NCI-H1092 (cell line): ENCODE data around the gene SP8.
"Not testable (repeated sequence)": the region's sequence is repeated elsewhere in the genome, so short reads cannot be mapped to it uniquely, and the experiment has no call there.

ENCODE experiments used
- DNase-seq: peaks from one replicate; lab custom pipeline; 2025; lab: John Stamatoyannopoulos, UW

Gene SP8

DNA sequence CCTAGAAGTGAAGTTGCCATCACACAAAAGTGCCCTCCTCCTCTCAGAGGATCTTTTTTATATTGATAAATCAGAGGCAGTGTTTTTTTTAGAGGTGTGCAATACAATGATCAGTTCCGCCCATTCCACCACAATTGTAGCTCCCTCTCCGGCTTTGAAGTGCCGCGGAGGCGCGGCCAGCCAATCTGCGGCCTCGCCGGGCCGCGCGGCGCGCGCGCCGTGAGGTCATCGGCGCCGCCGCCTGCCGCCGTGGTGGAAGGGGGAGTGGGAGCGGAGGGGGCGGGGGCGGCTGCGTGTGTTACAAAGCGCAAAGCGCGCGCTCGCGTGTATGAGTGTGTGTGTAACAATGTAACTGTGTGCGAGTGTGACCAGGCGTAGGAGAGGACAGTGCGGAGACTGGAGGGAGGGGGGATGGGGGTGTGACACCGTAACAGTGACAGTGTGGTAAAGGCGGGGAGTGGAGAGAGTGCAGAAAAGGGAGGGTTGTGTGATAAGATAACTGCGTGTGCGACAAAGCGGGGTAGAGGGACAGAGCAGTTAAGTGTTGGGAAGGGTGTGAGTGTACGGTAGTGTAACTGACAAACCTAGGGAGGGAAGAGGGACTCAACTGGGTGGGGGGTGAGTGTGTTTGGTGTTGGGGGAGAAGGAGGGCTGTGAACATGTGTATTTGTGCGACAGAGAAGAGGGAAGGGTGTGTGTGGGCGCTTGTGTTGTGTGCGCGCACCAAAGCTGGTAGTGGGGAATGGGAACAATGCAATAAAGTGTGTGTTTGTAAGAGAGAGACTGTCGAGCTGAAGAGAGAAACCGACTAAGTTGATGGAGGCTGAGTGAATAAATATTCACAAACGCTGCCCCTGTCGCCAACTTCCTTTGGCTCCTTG is at the start of gene SP8:
Gene SP8 (minus strand): TSS at position 108 of the 881 bp plus-strand sequence. CDS start 88 bp downstream, at position 20.
- DNase-seq, result peak; percentile 69

DNA sequence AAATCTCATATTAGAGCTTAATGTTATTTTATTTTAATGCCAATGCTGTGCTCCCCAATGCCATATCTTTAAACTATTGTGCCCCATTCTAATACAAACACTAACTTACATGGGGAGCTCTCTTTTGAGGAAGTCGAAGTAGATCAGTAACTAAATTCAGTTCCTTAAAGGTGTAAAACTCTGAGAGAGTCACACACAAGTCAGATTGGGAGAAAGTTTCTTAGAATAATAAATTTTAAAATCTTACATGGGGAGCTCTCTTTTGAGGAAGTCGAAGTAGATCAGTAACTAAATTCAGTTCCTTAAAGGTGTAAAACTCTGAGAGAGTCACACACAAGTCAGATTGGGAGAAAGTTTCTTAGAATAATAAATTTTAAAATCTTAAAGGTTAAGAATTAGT is 49.7 kb upstream of the SP8 start:
- not testable (repeated sequence) for DNase-seq

DNA sequence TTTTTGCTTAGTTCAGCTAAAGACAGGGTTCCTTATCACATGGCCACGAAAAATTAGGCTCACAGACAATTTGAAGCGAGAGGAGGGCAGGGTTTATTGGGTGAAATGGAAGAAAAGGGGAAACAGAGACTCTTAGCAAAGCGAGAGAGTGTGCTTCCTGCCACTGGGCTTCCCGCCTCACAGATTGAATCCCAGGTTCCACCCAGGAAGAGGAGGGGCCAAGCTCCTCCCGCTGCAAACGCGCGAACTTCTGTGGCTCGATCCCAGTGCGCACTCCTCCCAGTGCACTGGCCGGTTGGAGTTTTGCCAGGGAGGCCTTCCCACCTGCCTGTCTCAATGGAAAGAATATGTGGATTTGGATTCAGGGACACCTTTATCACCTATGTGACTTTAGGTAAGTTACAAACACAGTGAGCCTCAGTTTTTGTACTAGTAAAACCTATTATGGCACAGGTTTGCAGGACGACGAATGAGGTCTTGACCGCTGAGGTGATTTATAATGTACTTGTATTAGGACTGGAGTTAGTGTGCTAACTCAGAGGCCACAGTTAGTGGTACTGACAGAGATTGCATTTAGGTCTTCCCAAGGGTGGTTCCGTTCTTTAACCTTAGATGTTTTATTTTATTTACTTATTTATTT is 48.5 kb upstream of the SP8 start:
- no peak for DNase-seq

DNA sequence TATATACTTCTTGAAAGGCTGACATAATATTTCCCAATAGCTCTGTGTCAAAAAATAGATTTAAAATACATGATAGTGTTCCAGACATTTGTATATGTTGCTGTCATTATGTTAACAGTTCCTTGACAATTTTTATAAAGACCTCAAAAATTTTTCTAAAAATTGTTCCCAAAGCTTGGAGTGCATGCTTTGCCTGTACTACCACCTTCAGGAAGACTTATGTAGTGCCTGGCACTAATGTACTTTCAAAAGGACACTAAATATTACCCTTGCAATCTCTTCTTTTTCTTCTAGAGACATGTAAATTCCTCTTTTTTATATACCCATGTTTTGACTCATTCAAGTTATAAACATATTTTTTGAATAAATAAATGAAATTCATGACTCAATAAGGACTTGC is 48.0 kb upstream of the SP8 start:
- DNase-seq, result no peak

DNA sequence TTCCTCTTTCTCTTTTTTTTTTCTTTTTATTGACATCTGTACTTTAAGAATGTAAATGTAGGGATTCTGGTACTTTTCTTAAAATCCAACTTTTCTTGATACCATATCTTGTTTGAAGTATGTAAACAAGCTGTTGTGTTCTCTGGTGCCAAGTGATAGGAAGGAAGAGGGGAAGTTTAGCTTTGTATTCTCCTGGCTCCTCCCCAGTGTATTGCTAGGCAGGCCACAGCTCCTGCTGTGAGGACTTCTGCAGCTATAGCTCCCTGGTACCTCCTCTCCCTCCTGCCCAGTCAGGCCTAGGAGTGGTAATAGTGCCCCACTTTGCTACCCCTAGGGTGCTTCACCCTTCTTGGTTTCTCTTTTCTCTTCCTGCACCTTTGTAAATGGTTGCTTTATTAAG is 45.3 kb upstream of the SP8 start:
- no peak for DNase-seq

DNA sequence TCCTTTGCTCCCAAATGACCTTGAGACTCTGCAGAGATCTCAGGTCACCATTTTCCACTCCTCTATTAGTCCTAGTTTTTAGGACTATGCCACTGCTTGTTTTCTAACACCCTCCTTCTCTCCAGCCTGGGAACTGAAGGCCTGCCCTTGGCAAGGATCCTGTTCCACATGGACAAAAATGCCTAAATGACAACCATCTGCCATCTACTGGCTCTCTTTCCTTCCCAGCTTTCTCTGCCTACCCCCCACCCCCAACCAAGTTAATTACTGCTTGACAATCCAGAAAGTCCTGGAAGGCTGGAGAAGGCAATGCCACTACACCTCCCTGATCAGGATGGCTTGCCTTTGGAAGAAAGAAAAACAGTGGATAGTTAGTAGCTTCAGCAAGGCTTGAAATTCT is 44.8 kb upstream of the SP8 start:
- no peak for DNase-seq

DNA sequence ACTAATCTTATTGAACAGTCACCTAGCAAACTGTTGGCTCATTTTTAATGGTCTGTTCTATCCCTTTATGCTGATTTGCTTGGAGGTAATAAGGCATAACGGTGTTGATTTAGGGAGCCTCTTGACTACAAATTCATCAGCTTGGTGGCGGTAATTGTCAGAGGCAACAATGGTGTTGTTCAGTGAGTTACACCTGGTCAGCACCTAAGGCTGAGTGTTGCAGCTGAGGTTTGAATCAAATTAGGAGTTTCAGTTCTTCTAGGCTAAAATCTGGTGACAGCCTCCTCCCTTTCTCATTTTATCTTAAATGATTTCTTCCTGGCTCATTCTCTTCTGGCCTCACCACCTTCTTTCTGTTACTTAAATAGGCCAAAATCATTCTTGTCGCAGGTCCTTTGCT is 42.3 kb upstream of the SP8 start:
- peak; percentile 84 for DNase-seq

DNA sequence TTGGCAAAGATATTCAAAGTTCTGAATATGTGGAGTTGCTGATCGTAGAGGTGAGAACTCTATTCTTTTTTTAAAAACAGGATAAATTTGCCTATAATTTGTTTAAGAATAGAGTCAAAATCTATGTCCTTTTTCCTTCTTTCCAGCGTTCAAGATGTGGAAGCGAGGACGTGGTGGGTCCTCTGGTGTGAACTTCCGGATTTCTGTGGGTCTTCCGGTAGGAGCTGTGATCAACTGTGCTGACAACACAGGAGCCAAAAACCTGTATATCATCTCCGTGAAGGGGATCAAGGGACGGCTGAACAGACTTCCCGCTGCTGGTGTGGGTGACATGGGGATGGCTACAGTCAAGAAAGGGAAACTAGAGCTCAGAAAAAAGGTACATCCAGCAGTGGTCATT is 40.5 kb upstream of the SP8 start:
- no peak for DNase-seq

DNA sequence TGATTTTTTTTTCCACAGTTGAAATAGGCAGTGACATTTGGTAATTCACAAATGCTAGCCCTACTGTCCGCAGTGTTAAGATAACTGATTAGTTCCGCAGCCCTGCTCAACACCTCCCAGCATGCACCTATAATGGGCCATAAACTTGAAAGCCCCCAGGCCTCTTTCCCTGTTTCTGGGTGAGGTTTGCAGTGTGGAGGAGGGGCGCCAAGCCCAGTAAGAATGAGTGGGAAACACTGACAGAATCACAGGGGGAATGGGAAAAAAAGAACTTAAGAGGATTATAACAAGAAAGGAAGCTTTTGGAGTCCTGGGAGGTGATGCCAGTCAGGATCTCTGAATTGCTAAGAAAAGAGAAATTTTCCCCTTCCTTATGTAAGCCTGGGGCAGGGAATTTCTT is 39.6 kb upstream of the SP8 start:
- DNase-seq, result no peak

DNA sequence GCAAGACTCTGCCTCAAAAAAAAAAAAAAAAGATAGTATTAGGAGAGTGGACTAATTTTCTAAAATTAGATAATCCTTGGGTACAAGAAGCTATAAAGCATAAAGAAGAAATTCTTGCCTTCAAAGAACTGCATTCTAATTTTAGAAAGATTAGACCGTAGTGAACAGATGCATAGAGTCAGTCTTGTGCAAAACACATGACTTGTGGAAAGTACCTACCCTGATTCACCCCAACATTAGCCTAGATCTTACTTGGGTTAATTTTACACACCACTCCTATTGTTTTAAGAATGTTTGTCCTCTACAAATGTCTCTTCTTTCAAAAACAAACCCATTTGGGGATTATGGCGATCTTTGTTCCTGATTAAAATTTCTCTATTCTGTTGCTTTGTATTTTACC is 38.9 kb upstream of the SP8 start:
- DNase-seq, result no peak

DNA sequence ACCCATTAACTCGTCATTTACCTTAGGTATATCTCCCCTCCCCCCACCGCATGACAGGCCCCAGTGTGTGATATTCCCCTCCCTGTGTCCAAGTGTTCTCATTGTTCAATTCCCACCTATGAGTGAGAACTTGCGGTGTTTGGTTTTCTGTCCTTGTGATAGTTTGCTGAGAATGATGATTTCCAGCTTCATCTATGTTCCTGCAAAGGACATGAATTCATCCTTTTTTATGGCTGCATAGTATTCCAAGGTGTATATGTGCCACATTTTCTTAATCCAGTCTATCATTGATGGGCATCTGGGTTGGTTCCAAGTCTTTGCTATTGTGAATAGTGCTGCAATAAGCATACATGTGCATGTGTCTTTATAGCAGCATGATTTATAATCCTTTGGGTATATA is 34.7 kb upstream of the SP8 start:
- not testable (repeated sequence) for DNase-seq

DNA sequence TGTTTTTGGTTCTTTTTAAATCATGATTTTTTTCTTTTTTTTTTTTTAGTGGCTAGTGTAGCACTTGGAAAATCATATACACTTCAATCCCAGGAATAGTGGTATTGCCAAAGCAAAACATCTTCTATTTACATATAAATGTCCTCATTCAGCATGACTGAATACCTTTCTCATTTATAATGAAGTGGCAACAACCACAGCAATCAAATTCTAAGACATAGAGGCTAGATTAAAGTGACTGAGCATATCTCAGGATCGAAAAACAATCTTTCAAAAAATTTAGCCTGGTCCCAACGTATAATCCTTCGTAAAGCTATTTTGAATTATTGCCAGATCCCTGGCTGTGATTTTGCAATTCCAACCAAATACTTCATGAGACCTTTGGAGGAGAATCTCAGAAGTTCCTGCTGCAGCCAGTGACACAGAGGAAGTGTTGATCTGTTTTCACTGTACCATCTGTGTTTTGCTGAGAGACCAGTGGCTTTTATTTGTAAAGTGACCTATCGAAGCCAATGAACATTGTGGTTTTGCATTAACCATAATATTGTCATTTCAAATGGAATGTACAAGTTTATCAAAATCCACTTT is 29.8 kb upstream of the SP8 start:
- DNase-seq, result no peak

DNA sequence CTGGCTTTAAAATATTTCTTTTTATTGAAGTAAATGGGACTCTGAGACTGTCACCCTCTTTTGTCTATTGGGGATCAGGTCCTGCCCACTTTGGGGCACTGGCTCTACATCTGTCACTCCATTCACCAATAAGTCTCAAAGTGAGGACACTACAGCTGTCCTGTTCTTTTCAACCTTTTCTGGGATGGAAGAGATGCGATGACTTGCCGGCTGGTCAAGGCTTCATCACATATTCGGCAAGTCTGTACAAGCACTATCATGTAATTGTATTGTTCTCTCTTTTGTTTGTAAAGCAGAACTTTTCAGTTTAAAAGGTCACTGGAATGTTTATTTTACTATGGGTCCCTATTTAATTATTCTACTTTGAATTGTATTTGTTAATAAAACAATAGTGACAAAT is 17.7 kb upstream of the SP8 start:
- DNase-seq, result no peak

DNA sequence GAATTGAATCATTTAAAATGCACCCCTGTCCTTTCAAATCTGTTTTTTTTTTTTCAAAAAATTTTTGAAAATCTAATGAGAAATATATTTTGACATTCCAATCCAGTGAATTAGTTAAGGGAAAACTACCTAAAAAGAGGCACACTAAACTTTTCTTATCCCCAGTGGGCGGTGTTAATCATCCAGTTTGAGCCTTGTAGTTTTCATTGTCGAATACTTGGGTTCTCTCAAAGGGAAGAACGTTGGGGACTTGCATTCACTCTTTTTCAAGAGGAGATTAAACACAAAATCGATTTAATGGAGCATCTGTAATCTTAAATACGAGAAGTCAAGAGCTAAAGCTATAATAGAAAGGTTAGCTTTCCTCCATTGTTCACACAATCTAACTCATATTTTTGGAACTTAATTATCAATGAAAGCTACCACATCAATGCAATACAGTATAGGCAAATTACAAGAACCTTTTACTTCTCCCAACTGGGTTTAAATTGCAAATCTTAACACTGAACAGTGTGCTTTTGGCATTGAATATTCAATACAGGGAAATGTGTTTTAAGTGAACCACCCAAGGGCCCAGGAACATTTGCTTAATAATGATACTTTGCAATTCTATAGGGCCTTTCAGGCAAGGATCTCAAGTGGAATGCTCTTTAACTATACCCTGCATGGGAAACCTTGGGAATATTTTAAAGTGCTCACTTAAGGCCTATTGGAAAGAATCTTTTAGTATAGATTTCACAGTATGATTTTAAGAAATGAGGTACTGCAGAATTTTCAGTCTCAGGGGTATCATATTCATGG is 13.1 kb upstream of the SP8 start:
- DNase-seq, result no peak

DNA sequence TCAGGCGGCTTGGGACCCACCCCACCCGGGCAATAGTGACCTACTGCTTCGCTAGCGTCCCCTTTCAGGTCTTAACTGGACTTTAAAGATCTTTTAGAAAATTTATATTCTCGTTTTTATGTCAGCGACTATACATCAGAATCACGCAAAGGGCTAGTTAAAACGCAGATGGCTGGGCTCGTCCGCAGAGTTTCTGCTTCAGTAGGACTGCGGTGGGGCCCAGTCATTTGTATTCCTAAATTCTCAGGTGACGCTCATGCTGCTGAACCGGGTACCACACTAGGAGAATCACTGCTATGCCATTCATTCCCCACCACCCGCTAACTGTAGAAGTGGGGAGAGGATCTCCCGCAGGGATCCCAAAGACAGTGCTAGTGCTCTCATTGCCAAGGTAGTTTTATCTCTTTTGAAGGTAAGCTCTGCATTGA is 12.0 kb upstream of the SP8 start:
- DNase-seq, result no peak

DNA sequence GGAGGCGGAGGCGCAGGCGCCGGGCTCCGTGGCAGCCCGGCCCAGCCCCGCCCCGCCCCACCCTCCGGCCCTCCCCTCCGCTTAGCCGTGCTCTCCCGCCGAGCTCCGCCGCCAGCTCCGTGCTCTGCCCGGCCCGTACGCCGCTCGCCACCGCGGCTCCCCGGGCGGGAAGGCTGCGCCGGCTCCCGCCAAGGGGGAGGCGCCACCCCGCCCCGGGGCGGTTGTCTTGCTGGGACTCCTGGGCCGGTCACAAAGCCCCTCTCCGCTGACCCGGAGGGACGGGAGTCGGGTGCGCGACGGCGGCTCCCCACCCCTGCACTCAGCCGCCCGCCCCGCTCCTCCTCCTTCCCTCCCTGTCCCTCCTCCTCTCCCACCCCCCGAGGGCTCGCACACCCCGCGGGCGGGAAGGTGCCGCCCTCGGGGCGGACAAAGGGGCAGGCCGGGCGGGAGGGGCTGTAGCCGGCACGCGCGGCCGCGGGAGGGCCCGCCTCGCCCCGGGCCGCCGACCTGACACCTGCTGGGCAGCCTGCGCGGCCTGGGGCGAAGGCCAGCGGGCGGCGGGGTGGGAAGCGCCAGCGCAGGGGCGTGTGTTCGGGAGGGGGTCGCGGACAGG is 11.5 kb upstream of the SP8 start:
- peak; percentile 67 for DNase-seq

DNA sequence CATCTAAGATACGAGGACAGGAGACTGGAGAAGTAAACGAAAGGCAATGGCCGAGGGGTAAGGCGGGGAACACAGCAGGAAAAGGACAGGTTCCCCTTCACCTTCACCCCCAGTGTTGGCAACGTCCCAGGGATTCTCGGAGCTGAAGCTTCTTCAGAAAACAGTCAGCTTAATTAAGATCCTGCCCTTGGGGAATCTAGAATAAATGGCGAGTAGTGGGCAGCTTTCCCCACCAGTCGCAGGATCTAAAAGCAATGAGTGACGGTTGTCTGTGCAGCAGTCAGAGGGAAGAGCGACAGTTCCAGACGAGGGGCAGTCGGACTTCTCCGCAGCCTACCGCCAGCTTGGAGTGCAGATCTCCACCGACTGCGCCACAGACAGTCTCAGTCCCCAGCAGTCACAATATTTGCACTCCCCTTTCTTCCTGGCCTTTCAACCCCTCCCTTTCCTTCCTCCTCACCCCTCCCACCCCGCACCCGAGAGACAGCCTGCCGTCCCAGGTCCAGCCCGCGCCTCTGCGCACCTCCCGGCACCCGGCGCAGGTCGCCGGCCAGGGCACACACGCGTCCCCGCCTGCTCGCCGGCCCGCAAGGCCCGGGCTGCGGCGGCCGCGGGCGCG is 10.9 kb upstream of the SP8 start:
- peak; percentile 67 for DNase-seq

DNA sequence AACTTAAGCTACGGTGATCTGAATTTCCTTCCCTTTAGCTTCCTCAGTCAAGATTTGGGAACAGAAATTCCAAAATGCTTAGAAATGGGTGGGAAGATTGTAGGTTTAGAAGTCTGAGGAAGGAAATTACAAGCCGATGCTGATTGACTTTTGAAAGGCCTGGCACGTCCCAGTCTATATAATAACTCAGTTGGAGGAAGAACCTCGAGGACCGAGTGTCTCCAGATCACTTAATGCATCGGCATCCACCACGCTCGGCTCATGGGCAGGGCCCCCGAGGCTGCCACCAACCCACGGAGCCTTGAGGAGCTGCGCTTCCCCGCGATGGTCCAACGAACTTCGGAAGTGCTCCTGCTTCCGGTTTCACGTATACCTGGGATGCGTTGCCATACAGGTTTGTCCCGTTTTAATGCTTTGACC is 10.4 kb upstream of the SP8 start:
- no peak for DNase-seq

DNA sequence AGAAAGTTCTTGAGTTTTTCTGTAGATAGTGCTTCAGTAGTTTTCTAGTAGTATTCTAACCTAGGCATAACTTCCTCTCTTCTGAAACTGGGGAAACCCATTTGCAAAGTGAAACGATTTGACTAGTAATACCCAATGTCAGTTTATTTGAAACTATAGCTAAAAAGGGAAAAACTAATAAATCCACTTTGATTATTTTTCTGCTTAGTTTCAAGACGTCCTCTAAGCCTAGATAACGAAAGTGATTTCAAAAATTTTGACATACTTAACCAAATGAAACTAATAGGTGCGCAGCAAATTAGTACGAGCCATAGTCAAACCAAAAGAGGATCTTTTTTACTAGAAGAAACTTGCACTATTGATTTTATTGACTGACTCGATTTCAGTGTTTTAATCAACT is 9.8 kb upstream of the SP8 start:
- no peak for DNase-seq

DNA sequence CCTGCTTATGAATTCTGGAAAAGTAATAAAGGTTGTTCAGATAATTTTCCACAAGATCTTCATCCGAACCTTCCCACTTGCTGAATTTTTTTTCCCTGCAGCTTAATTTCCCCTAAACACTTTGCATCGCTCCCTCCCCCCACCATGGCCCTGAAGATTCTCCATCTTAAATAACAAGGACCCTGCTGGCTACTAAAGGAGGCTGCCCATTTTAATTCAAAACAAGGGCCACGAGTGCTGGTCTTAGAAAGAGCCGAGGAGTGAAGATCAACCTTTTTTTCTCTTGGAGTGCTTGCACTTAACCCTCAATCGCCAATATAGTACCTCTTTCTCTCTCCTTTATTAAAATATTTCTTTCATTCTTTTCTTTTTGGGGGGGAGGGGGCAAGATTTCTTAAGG is 9.2 kb upstream of the SP8 start:
- DNase-seq, result no peak

DNA sequence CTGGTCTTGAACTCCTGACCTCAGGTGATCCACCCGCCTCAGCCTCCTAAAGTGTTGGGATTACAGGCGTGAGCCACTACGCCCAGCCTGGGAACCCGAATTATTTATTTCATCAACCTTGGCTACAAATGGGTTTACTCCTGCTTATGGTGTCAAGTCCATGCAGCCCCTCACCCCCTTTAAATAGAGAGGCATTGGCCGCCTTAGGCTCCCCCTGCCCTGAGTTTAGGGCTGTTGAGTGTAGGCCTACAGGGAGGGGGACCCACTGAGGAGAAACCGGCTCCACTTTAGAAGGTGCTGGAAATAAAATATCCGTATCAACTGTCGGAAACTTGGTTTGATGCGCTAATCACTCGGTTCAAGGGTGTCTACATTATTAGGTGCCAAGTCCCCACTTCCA is 8.7 kb upstream of the SP8 start:
- DNase-seq, result no peak

DNA sequence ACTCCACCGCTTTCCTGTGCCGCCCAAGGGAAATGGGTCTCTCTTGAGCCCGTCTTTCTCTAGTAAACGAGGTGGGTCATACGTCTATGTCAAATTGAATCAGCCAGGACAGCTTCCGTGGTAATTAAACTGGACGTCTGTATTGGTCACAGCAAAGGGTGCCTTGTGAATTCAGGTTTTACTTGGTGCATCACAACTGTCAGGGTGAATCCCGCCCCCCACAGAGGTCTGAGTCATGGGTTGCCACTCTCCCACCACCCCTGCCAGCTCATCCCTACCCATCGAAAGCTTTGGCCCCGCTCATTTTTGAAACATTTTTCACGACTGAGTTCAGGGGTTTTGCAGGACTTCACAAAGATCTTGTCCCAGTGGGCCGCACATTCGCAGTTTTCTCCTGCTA is 8.0 kb upstream of the SP8 start:
- no peak for DNase-seq
